Neuronal stem cell (in vitro differentiated cells): ENCODE data around the gene GPBP1.

Experiments
- DNase-seq: peaks from one replicate; pipeline ENCODE4 v3.0.0-alpha.2; 2013; ENCODE audit warnings: low spot score
- H2AFZ ChIP-seq: one replicate; pipeline ENCODE4 v1.6.1; 2013; ENCODE audit warnings: mild to moderate bottlenecking, low read length, inconsistent platforms
- H2AK5ac ChIP-seq: 2 replicates; pipeline ENCODE4 v1.6.1; 2013; ENCODE audit warnings: low read depth, mild to moderate bottlenecking, inconsistent platforms, low read length, moderate library complexity, mixed read lengths
- H2BK120ac ChIP-seq: 2 replicates; pipeline ENCODE4 v1.6.1; 2013; ENCODE audit warnings: low read depth, mild to moderate bottlenecking, inconsistent platforms, low read length, moderate library complexity, mixed read lengths
- H2BK12ac ChIP-seq: one replicate; pipeline ENCODE4 v1.6.1; 2013; ENCODE audit warnings: low read length, inconsistent platforms
- H2BK15ac ChIP-seq: 2 replicates; pipeline ENCODE4 v1.6.1; 2013; ENCODE audit warnings: mild to moderate bottlenecking, low read length, inconsistent platforms, mixed read lengths
- H2BK5ac ChIP-seq: one replicate; pipeline ENCODE4 v1.6.1; 2013; ENCODE audit warnings: inconsistent platforms, mild to moderate bottlenecking, low read length, moderate library complexity
- H3K14ac ChIP-seq: one replicate; pipeline ENCODE4 v1.6.1; 2013; ENCODE audit warnings: low read length, inconsistent platforms
- H3K18ac ChIP-seq: 2 replicates; pipeline ENCODE4 v1.6.1; 2013; ENCODE audit warnings: low read length, inconsistent platforms
- H3K23ac ChIP-seq: 2 replicates; pipeline ENCODE4 v1.6.1; 2013; ENCODE audit warnings: low read depth, mild to moderate bottlenecking, mixed read lengths, low read length, inconsistent platforms; ENCODE audit not compliant: poor library complexity
- H3K27ac ChIP-seq: replicated peaks from 3 replicates; pipeline ENCODE4 v1.5.1; 2013; ENCODE audit warnings: low read length, inconsistent platforms
- H3K27me3 ChIP-seq, 3 experiments: 2 replicates each; pipeline ENCODE4 v1.6.1; 2013; ENCODE audit warnings: low read length in 3 of 3, mild to moderate bottlenecking in 2 of 3, inconsistent platforms in 1 of 3, low read depth in 1 of 3, mixed read lengths in 1 of 3, moderate library complexity in 1 of 3; ENCODE audit not compliant: control insufficient read depth in 3 of 3, insufficient read depth in 3 of 3
- H3K36me3 ChIP-seq, 2 donors: replicated peaks in 1 of 2; 2 replicates each; pipeline ENCODE4 v1.6.1; 2013; ENCODE audit warnings: low read length in 2 of 2; ENCODE audit not compliant: control insufficient read depth in 2 of 2, insufficient read depth in 2 of 2
- H3K4ac ChIP-seq: 2 replicates; pipeline ENCODE4 v1.6.1; 2013; ENCODE audit warnings: inconsistent platforms, mild to moderate bottlenecking, low read length, moderate library complexity
- H3K4me1 ChIP-seq, 2 donors: 1 replicate in 1 of 2; 2 replicates in 1 of 2; pipeline ENCODE4 v1.6.1; 2013; ENCODE audit warnings: low read length in 2 of 2, low read depth in 1 of 2; ENCODE audit not compliant: control insufficient read depth in 2 of 2, insufficient read depth in 1 of 2
- H3K4me2 ChIP-seq: one replicate; pipeline ENCODE4 v1.6.1; 2013; ENCODE audit warnings: mild to moderate bottlenecking, low read length, inconsistent platforms; ENCODE audit not compliant: insufficient read depth, poor library complexity, severe bottlenecking
- H3K4me3 ChIP-seq, 2 donors: 2 replicates each; pipeline ENCODE4 v1.5.1; 2013; ENCODE audit warnings: low read length in 2 of 2, mild to moderate bottlenecking in 2 of 2, inconsistent platforms in 1 of 2, moderate library complexity in 1 of 2
- H3K79me1 ChIP-seq: one replicate; pipeline ENCODE4 v1.6.1; 2013; ENCODE audit warnings: low read depth, mild to moderate bottlenecking, inconsistent platforms, low read length, moderate library complexity
- H3K9ac ChIP-seq: one replicate; pipeline ENCODE4 v1.6.1; 2013; ENCODE audit warnings: mild to moderate bottlenecking, low read depth, low read length, inconsistent platforms; ENCODE audit not compliant: poor library complexity
- H3K9me3 ChIP-seq, 2 donors: replicated peaks in 1 of 2; 2 replicates each; pipeline versions ENCODE3 to v1.6.1; 2013; ENCODE audit warnings: low read length in 2 of 2, mild to moderate bottlenecking in 2 of 2, inconsistent platforms in 1 of 2, low read depth in 1 of 2, mixed read lengths in 1 of 2, moderate library complexity in 1 of 2; ENCODE audit not compliant: control insufficient read depth in 2 of 2, insufficient read depth in 1 of 2
- H4K8ac ChIP-seq: one replicate; pipeline ENCODE4 v1.6.1; 2013; ENCODE audit warnings: low read depth, mild to moderate bottlenecking, inconsistent platforms, low read length, moderate library complexity
- H4K91ac ChIP-seq: one replicate; pipeline ENCODE4 v1.6.1; 2013; ENCODE audit warnings: low read length, low read depth, mild to moderate bottlenecking, inconsistent platforms; ENCODE audit not compliant: poor library complexity
- WGBS, 2 donors: extraction: QIAGEN DNeasy Blood & Tissue Kit; methylation state at CpG; one replicate each; pipeline ENCODE4 v1.1.7; 2013; ENCODE audit warnings: missing lambda C conversion rate in 2 of 2, mixed read lengths in 1 of 2; ENCODE audit not compliant: insufficient read length in 2 of 2, insufficient replicate concordance in 1 of 2; ENCODE audit errors: extremely low coverage in 2 of 2; 5-methylcytosine and 5-hydroxymethylcytosine counted together

GPBP1 gene

GRCh38 chr5:57181154-57181553, 7.3 kb downstream of the GPBP1 start:
- H2BK5ac ChIP-seq: no peak overlapping the region
- H2AFZ ChIP-seq: no peak overlapping the region
- no peak overlapping the region for H3K4ac ChIP-seq
- H3K36me3 ChIP-seq: peaks cover 8 to 85% of the 10 kb centered on the region in 2 donors
- H2BK120ac ChIP-seq: no peak overlapping the region
- H3K23ac ChIP-seq: no peak overlapping the region
- no peak for DNase-seq
- H2AK5ac ChIP-seq: no peak overlapping the region
- no peak overlapping the region for H3K4me2 ChIP-seq
- no peak overlapping the region for H4K8ac ChIP-seq
- H3K27ac ChIP-seq: no peak overlapping the region
- H3K9me3 ChIP-seq: peaks cover 3 to 13% of the 10 kb centered on the region in 2 donors
- H3K79me1 ChIP-seq: peaks cover 2% of the 10 kb centered on the region
- H3K9ac ChIP-seq: no peak overlapping the region
- H3K14ac ChIP-seq: no peak overlapping the region
- no peaks in the 10 kb centered on the region for H3K27me3 ChIP-seq
- H2BK15ac ChIP-seq: no peak overlapping the region
- no peak overlapping the region for H4K91ac ChIP-seq
- no peak overlapping the region for H3K4me3 ChIP-seq
- no peak overlapping the region for H2BK12ac ChIP-seq
- WGBS, 2 donors: no CpG with 5 or more reads among the region's 10 CpGs
- H3K4me1 ChIP-seq: peaks cover 2 to 3% of the 10 kb centered on the region in 2 donors
- H3K18ac ChIP-seq: no peak overlapping the region

GRCh38 chr5:57184322-57184721, 10.5 kb downstream of the GPBP1 start:
- DNase-seq: no peak
- Histone ChIP-seq H4K8ac (no peak overlapping the region), H3K4me2 (no peak overlapping the region)

DNA sequence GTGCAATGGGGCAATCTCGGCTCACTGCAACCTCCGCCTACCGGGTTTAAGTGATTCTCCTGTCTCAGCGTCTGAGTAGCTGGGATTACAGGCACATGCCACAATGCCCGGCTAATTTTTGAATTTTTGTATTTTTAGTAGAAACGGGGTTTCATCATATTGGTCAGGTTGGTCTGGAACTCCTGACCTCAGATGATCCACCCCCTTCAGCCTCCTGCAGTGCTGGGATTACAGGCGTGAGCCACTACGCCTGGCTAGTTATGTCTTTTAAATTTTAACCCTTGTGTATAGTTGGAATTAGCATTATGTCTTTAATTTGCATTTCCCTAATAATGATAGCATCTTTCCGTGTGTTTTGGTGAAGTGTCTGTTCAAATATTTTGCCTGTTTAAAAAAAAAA, 11.5 kb downstream of the GPBP1 start:
- Histone ChIP-seq H3K9me3 (peaks cover 3 to 13% of the 10 kb centered on the region in 2 donors), H3K9ac (no peak overlapping the region), H3K18ac (no peak overlapping the region), H2BK5ac (no peak overlapping the region), H2BK120ac (no peak overlapping the region), H3K4me3 (no peak overlapping the region), H2AFZ (no peak overlapping the region), H4K91ac (no peak overlapping the region), H3K27me3 (no peaks in the 10 kb centered on the region), H3K79me1 (peaks cover 2% of the 10 kb centered on the region), H2AK5ac (no peak overlapping the region), H3K36me3 (peaks cover 7 to 68% of the 10 kb centered on the region in 2 donors), H2BK15ac (no peak overlapping the region), H3K4me2 (no peak overlapping the region), H3K23ac (no peak overlapping the region), H2BK12ac (no peak overlapping the region), H4K8ac (no peak overlapping the region), H3K4ac (no peak overlapping the region), H3K14ac (no peak overlapping the region), H3K4me1 (no peaks in the 10 kb centered on the region), H3K27ac (no peak overlapping the region)
- no CpG with 5 or more reads among the region's 9 CpGs for WGBS, 2 donors
- no peak for DNase-seq

More at GRCh38 chr5:57184322-57184721, 10.5 kb downstream of the GPBP1 start:
- Histone ChIP-seq H2BK5ac (no peak overlapping the region), H2AK5ac (no peak overlapping the region), H3K18ac (no peak overlapping the region), H2BK15ac (no peak overlapping the region), H3K4me1 (peaks cover under 1 to 3% of the 10 kb centered on the region in 2 donors), H3K9me3 (peaks cover 3 to 13% of the 10 kb centered on the region in 2 donors), H3K4me3 (no peak overlapping the region), H2BK12ac (no peak overlapping the region), H2AFZ (no peak overlapping the region), H4K91ac (no peak overlapping the region), H3K79me1 (peaks cover 2% of the 10 kb centered on the region), H2BK120ac (no peak overlapping the region), H3K9ac (no peak overlapping the region), H3K27ac (no peak overlapping the region), H3K4ac (no peak overlapping the region), H3K36me3 (peaks cover 7 to 78% of the 10 kb centered on the region in 2 donors), H3K27me3 (no peaks in the 10 kb centered on the region), H3K14ac (no peak overlapping the region), H3K23ac (no peak overlapping the region)
- WGBS, 2 donors: no CpG with 5 or more reads among the region's 2 CpGs

DNA sequence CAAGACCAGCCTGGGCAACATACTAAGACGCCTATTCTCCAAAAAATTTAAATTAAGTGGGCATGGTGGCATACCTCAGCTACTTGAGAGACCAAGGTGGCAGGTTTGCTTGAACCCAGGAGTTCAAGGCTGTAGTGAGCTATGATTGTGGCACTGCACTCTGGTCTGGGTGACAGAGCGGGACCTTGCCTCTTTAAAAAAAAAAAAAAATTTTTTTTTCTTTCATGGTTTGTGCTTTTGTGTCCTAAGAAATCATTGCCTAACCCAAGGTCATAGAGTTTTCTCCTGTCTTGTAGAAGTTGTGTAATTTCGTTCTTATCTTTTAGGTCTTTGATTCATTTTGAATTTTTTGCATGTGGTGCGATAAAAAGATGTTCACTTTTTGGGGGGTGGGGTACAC, 12.3 kb downstream of the GPBP1 start:
- Histone ChIP-seq H2AK5ac (no peak overlapping the region), H3K23ac (no peak overlapping the region), H4K91ac (no peak overlapping the region), H3K36me3 (peaks cover 7 to 66% of the 10 kb centered on the region in 2 donors), H3K4ac (no peak overlapping the region), H2AFZ (no peak overlapping the region), H2BK12ac (no peak overlapping the region), H3K4me2 (no peak overlapping the region), H3K9ac (no peak overlapping the region), H3K4me1 (no peaks in the 10 kb centered on the region), H3K14ac (no peak overlapping the region), H2BK15ac (no peak overlapping the region), H3K27ac (no peak overlapping the region), H2BK120ac (no peak overlapping the region), H3K9me3 (peaks cover 3 to 13% of the 10 kb centered on the region in 2 donors), H3K27me3 (no peaks in the 10 kb centered on the region), H3K4me3 (no peak overlapping the region), H3K18ac (no peak overlapping the region), H4K8ac (no peak overlapping the region), H3K79me1 (peaks cover 2% of the 10 kb centered on the region), H2BK5ac (no peak overlapping the region)
- no CpG with 5 or more reads among the region's 4 CpGs for WGBS, 2 donors
- DNase-seq: no peak
